SKM-1 treated with dmso at 0.1 percent for 144 hours (cell line): ENCODE results near the gene SELENOF.
A peak's percentile ranks its signal among the peaks of the same experiment; 100 is the strongest.

Source experiments
- DNase-seq: peaks from one replicate; lab custom pipeline; 2025; ENCODE audit not compliant: unreplicated experiment; lab: John Stamatoyannopoulos, UW

Gene SELENOF

DNA sequence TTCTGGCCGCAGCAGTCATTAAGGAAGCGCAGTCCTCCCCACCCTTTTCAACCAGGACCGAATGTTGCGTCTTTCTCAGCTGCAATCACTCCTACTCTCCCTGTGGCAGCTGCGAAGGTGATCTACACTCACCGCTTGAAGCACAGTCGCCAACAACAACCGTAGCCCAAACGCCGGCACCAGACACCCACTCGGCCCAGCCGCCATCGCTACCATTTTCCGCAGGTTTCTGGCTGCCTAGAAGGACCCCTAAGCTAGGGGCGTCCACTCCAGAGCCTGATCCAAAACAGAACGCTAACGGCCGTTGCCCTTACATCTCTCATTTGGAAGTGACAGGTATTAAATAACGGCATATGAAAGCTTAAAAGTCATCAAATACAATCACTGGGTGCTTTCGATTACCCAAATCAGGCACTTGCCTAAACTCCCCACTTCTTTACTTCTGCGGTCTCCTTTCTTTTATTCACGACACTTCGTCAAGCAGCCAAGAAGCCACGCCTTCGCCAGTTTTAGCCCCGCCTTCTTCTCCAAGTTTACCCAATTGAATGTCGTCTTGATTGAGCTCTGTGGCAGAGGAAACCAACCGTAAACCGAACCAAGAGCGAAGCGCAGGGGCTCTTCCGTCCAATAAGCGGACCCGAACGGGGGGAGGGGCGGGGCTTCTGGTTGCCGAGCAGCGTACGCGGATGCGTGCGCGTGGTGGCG, at the start of gene SELENOF:
Gene SELENOF (minus strand): TSS at position 231 of the 705 bp plus-strand sequence. CDS start 15 bp downstream, at position 216.
- DNase-seq, result peak; percentile 99

DNA sequence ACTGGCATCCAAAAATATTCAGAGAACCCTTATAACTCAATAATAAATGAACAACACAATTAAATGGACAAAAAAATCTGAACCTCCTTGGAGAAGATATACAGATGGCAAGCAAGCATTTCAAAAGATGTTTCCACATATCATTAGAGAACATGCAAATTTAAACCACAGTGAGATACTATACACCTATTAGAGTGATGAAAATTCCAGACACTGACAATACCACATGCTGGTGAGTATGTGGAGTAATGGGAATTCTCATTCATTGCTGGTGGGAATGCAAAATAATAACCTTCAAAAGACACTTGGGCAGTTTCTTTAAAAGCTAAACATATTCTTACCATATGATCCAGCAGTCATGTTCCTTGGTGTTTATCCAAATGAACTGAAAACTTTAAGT, 46.6 kb upstream of the SELENOF start:
- no peak for DNase-seq

DNA sequence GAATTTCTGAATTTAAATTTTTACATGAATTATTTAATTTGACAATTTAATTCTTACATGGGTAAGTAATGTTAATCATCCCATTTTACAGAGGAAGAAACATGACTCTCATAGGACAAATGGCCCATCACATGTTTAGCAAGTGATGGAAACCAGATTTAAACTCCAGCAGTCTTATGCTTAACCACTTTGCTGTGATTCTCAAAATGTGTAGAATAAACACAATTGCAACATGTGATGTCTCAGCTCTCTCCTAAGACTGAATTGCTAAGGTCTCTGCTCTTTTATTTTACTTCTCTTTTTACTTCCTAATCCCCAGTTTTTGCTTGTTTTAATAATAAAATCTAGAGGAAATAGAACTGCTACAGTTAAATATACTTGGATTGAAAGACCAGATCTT, 43.3 kb upstream of the SELENOF start:
- no peak for DNase-seq

DNA sequence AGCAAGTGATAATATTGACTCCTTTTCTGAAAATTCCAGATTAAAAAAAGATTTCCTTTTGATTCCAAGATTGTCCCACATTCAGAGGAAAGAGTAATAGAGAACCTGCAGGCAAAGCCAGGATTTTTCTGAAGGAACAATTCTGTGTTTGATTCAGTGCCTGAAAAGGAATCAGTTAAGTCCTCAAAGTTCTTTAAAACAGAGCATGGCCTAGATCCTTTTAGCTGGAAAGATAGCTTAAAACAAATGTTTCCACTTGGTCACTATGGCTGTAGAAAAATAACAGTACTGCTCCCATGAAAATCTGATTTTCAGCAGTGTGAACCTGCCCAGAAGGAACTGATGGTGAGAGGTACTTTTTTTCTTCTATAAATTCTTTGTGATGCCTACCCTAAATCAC, 42.3 kb upstream of the SELENOF start:
- no peak for DNase-seq

DNA sequence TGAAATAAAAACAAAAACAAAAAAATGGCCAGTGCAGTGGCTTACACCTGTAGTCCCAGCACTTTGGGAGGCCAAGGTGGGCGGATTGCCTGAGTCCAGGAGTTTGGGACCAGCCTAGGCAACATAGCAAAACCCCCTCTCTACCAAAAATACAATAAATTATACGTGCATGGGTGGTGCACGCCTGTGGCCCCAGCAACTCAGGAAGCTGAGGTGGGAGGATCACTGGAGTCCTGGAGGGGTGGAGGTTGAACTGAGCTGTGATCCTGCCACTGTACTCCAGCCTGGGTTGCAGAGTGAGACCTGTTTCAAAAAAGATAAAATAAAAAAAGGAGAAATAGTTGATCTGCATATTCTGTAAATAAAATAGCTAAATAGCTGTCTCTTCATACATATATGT, 41.8 kb upstream of the SELENOF start:
- DNase-seq, result no peak

DNA sequence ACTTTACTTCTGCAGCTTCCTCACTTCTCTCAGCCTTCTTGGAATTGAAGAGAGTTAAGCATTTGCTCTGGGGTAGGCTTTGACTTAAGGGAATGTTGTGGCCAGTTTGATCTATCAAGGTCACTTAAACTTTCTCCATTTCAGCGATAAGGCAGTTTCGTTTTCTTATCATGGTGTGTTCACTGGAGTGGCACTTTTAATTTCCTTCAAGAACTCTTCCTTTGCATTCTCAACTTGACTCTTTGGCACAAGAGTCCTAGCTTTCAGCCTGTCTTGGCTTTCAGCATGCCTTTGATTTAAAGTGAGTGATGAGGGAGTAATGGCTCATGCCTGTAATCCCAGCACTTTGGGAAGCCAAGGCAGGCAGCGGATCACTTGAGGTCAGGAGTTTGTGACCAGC, 39.2 kb upstream of the SELENOF start:
- no peak for DNase-seq

DNA sequence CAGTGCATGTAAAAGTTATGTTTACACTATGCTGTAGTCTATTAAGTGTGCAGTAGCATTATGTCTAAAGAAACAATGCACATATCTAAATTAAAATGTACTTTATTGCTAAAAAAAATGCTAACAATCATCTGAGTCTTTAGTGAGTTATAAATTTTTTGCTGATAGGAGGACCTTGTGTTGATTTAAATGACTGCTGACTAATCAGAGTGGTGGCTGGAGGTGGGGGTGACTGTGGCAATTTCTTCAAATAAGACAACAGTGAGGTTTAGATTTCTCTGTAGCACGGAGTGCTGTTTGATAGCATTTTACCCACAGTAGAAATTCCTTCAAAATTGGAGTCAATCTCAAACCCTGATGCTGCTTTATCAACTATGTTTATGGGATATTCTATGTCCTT, 37.5 kb upstream of the SELENOF start:
- no peak for DNase-seq

DNA sequence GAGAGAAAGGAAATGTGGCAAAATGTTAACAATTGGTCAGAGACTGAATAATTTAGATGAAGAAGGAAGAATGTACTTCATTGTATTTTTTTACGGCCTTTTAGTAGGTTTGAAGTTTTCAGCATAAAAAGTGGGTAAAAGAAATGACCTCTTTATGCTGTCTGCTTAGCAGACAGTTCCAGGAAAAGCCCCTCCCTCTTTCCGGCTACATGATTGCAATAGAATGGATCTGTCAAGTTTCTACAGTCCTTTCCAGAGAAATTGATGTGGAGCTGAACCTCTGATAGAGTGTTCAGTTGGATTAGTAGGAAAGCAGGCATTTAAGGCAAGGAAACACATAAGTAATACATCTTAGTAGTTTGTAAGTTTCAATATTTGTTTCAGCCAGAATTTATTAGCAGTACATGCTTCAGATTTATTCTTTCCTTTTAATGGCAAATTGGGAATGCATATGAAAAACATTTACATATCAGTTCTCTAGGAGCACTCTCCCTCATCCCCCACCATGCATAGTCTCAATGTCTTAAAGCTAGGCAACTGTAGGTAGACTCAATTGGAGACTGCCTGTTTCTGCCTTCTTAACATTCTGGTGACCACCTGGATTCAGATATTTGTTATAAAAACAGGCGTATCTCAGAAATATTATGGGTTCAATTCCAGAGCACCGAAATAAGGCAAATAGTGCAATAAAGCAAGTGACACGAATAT, 36.9 kb upstream of the SELENOF start:
- no peak for DNase-seq

DNA sequence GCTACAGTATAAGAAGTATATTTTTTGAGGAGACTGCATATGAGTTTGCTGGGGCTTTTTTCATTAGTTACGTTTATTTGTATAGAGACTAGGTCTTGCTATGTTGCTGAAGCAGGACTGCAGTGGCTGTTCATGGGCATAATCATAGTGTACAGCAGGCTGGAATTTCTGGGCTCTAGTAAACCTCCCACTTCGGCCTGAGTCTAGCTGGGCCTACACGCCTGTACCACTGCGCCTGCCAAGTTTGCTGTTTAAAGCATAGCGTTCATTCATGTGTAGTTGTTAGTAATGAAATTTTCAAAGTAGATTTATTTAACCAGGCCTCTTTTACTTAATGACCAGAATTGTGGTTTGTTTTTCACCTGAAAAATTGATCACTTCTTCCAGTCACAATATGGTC, 34.3 kb upstream of the SELENOF start:
- DNase-seq, result no peak

DNA sequence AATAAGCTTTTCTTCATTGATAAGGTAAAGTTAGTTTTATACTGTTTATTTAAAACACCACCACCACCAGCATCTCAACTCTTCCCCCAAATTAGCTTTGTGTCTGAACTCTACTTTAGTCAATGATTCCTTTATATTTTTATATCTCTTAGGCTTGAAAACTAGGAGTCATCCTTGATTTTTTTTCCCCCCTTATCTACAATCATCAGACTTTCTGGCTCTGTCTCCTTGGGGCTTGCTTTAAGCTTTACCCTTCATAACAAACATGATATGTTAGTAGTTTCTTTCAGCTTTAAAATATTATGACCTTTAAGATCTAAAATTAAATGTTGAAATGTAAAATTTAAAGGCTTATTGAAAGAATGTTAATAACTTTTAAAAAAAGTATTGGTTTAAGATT, 28.8 kb upstream of the SELENOF start:
- DNase-seq, result no peak

DNA sequence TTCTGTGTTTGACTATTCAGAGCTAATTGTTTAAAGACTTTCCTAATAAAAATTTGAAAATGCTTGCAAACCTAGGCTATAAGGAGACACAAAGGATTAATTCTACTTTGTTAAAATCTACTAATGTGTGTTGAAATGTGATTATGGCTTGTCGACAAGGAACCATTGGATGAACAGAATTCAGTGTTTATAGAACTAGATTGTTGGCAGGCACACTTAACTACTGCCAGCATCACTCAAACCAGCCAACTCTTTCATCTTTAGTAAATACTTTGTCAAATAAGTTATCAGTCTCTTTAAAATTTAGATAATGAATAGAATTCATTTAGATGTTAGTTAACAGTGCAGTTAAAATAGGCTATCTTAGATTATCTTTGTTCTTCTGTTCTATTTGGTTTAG, 28.1 kb upstream of the SELENOF start:
- no peak for DNase-seq

DNA sequence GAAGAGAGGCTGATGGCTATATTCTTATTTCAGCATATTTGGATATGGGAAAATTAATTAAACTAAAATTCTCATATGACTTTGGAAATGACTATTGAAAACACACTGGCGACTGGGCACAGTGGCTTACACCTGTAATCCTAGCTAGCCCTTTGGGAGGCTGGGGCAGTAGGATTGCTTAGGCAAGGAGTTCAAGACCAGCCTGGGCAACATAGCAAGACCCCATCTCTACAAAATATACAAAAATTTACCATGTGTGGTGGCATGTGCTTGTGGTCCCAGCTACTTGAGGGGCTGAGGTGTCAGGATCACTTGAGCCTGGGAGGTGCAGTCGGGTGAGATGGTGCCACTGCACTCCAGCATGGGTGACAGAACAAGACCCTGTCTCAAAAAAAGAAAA, 26.7 kb upstream of the SELENOF start:
- DNase-seq, result no peak

DNA sequence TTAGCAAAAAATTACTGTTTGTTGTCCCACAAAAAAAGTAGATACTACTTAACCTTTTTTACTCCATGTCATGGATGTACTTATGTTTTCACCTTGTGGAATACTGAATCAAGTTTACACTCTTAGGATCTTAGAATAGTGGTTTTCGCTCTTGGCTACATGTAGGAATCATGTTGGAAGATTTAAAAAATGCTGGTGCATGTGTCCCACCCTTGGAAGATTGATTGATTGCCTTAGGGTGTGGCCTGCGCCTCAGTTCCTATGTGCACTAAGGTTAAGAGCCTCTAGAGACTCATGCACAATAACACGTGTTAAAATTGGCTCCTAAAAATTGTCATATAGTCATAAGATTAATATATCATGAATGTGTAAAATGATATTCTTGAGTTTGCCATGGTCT, 25.5 kb upstream of the SELENOF start:
- DNase-seq, result no peak

DNA sequence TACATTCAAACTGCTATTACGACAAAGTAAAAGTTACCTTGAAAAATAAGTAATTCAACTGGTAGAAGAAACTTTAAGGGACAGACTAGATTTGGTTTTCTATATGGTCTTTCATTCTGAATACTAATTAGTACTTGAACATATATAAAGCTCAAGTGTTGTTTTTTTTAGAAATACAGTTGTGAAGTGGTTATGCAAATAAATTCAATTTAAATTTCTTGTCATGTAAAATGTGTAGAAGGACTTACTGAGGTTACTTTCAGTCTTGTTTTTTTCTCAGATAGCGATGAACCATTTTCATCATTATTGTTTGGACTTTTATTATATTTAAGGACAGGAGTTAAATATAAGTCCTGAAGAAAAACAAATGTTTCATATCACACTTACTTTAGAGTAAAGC, 24.9 kb upstream of the SELENOF start:
- no peak for DNase-seq

DNA sequence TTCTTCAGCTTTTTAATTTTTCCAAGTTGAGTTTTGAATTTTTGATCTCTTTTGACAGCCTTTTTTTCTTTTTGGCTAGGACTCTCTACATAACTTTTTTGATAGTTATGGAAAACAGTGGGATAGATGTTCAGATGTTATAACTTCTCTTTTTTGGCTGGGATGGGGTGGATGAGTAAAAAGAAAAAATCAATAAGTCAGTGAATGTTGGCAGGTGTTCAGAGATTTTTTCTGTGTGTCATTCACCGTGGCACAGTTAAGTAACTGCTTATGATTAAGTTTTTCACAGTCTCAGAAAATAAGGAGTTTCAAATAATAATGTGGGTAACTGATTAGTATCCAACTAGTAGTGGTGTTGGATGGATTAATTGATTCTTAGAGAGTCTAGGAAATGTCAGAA, 24.5 kb upstream of the SELENOF start:
- no peak for DNase-seq

DNA sequence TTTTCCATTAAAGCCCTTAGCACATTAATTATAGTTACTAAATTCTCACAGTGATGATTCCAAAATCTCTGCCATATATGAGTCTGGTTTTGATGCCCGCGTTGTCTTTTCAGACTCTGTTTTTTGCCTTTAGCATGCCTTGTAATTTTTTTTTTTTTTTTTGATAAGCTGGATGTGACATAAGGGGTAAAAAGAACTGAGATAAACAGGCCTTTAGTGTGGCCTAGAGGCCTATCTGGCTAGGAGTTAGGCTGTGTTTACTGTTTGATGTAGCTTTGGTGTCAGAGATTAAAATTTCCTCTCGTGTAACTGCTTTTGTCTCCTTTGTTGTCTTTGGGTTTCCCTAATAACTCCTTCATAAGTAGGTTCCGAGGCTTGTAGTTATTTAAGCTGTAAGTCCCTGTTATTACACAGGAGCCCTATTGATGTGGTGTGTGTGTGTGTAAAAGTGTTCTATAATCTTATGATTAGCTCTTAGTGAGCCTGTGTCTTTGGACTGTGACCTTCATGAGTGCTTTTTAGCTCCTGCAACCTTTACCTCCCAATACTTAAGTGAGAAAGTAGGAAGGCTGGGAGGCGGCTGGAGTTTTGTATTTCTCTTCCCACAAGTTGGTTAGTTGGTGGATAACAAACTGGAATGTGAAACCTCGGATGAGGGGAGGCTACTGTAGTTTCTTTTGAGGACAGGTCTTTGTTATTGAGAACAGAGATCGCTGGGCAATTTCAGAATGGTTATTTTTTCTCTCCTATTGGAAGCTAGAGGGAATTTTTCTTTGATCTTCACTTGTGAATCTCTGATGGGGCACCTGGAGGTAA, 19.8 kb upstream of the SELENOF start:
- no peak for DNase-seq

DNA sequence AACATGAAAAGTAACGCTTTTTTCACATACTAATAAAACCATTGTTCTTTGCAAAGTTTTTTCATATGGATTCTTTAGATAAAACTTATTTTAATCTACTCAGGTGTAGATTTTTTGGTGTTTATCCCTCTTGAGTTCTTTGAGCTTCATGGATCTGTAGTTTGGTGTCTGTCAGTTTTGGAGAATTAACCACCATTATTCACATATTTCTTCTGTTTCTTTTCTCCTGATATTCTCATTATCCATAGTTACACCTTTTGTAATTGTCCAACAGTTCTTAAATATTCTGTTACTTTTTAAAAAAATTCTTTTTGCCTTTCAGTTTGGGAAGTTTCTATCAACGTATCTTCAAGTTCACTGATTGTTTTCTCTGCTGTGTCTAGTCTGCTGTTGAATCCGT, 19.1 kb upstream of the SELENOF start:
- DNase-seq, result no peak

DNA sequence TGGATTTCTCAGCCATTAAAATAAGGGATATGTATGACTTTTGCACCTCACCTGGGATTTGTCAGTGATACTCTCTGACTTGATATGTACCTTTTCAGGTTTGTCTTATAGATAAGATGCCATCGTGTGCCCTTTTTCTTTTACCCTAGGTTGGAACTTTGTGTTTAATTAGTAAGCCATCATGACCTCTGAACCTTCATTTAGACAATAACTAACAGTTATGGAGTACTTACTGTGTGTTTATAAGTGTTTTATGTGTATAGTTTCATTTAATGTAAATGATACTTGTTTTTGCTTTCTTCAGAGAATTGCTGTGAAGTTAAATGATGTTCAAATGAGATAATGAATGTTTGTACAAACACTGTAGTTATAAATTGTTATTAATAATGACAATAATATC, 14.9 kb upstream of the SELENOF start:
- DNase-seq, result no peak

DNA sequence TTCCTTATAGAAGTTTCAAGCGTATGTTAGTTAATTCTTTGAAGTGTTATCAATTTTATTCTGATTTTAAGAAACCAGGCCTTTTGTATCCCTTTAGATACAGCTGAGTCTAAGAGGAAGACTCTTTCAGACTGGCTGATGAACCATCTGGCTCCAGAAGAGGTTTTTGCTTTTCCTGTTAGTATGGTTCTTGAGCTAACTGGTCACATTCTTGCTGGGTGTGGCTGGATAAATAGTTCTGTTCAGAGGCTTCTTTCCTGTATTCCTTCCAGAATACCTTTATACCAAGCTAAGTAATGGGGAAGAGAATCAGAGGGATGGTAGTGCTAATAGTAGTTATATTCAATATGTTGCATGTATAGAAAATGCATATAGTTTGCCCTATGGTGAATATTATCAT, 13.0 kb upstream of the SELENOF start:
- DNase-seq, result no peak

DNA sequence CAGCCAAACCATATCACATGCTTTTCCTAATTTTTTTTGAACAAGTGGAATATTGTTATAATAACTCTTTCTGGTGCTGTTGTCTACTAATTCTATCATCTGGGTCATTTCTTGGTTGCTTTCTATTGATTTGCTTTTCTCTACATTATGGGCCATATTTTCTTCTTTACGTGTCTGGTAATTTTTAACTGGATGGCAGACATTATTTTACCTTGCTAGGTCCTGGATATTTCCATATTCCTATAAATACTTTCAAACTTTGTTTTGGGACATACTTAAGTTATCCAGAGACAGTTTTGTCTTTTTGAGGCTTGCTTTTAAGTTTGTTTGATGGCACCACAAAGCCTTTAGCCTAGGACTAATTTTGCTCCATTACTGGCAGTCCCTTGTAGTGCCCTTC, 11.8 kb upstream of the SELENOF start:
- DNase-seq, result no peak

DNA sequence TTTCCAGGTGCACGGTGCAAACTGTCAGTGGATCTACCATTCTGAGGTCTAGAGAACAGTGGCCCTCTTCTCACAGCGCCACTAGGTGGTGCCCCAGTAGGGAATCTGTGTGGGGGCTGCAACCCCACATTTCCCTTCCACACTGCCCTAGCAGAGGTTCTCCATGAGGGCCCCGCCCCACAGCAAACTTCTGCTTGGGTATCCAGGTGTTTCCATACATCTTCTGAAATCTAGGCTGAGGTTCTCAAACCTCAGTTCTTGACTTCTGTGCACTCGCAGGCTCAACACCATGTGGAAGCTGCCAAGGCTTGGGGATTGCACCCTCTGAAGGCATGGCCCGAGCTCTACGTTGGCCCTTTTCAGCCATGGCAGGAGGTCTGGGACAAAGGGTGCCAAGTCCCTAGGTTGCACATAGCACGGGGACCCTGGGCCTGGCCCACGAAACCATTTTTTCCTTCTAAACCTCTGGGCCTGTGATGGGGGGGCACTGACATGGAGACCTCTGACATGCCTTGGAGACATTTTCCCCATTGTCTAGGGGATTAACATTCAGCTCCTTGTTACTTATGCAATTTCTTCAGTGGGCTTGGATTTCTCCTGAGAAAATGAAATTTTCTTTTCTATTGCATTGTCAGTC, 10.5 kb upstream of the SELENOF start:
- DNase-seq, result no peak

DNA sequence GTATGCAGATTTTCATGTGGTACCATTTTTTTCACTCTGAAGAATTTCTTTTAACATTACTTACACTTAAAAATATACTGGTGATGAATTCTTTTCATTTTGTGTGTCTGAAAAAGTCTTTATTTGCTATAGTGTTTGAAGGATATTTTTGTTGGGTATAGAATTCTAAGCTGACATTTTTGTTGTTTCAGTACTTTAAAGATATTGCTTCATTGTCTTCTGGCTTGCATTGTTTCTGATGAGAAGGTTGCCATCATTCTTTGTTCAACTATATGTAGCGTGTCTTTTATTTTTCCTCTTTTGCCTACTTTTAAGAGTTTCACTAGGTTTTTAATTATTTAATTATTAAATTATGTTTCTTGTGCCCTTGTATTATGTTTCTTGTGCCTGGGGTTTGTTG, 8.5 kb upstream of the SELENOF start:
- no peak for DNase-seq
